ENCODE measurements around the gene KRTAP4-11.

- TF ChIP-seq ZNF274 (IDR thresholded peaks at IDR 0.05; ENCODE audit: low read depth, low read length) (no peak), CTCF (IDR thresholded peaks at IDR 0.05 in 2 of 3, conservative IDR thresholded peaks at IDR 0.05 in 1 of 3; ENCODE audit: borderline replicate concordance in 1 of 3, insufficient read depth in 1 of 3, low read depth in 2 of 3, low read length in 2 of 3) (no peak), SIN3A (IDR thresholded peaks at IDR 0.05; ENCODE audit: low read depth) (no peak), REST (IDR thresholded peaks at IDR 0.05; ENCODE audit: low read depth) (no peak), EZH2phosphoT487 (IDR thresholded peaks at IDR 0.05; ENCODE audit: borderline replicate concordance) (no peak), ELF1 (IDR thresholded peaks at IDR 0.05; ENCODE audit: borderline replicate concordance, low read depth) (no peak), POLR2AphosphoS5 (IDR thresholded peaks at IDR 0.05; ENCODE audit: low read depth, low read length) (no peak), RAD21 (IDR thresholded peaks at IDR 0.05; ENCODE audit: low read depth) (no peak), YY1 (IDR thresholded peaks at IDR 0.05; ENCODE audit: extremely low read depth, insufficient replicate concordance, low read depth, low read length) (no peak)
These were observed 15.9 kb upstream of the KRTAP4-11 start for GRCh38 chr17:41133880-41134735.
